IPS-15b (cell line): ENCODE measurements around the gene ACKR2.
"Not testable (repeated sequence)": the region's sequence is repeated elsewhere in the genome, so short reads cannot be mapped to it uniquely, and the experiment has no call there.

ENCODE experiments used
- H3K27me3 ChIP-seq: one replicate; pipeline ENCODE4 v1.6.1; 2013; ENCODE audit warnings: low read length; ENCODE audit not compliant: control insufficient read depth, insufficient read depth
- H3K36me3 ChIP-seq: one replicate; pipeline ENCODE4 v1.6.1; 2013; ENCODE audit warnings: low read length; ENCODE audit not compliant: control insufficient read depth, insufficient read depth
- H3K4me1 ChIP-seq: one replicate; pipeline ENCODE4 v1.6.1; 2013; ENCODE audit warnings: mild to moderate bottlenecking, low read length; ENCODE audit not compliant: control insufficient read depth, insufficient read depth
- H3K4me3 ChIP-seq: one replicate; pipeline ENCODE4 v1.5.1; 2013; ENCODE audit warnings: low read depth, low read length
- H3K9ac ChIP-seq: one replicate; pipeline ENCODE4 v1.6.1; 2013; ENCODE audit warnings: low read depth, mild to moderate bottlenecking, low read length
- H3K9me3 ChIP-seq: one replicate; pipeline ENCODE4 v1.6.1; 2013; ENCODE audit warnings: mild to moderate bottlenecking, low read length; ENCODE audit not compliant: control insufficient read depth, insufficient read depth

Gene ACKR2

GRCh38 chr3:42803414-42804105 lies 5.7 kb upstream of the ACKR2 start:
- Histone ChIP-seq H3K9me3 (no peaks in the 10 kb centered on the region), H3K4me1 (peaks cover 12% of the 10 kb centered on the region), H3K36me3 (no peaks in the 10 kb centered on the region)

DNA sequence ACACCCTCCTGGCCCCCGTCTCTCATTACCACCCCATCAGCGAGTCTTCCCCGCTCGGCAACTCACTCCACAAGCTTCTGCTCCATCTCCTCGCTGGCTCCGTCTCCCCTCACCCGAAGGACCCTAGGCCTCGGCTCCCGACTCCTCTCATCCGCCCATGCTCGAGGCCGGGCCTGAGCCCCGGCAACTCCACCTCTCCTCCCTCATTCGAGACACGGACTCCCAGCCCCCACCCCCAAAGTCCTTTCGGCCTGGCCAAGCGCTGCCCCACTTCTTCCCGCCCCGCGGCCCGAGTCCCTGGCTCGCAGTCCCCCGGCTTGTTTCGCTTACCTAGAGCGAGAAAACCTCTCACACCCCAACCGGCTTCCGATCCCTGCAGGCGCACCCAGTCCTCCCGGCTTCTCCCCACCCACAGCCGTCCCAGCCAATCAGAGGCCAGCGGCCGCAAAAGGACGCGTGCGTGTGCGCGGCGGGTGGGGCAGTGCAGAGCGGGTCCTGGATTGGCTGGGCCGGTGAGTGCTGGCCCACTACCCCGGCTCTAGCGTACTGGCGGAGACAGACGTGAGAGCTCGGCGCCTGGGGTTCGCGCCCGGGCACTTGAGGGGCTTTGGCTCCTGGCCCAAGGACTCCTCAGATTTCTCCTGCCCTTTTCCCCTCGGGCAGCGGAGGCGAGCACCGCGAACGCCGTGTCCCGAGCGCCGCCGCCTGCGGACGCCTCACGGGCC lies 5.0 kb upstream of the ACKR2 start, which contains the start of gene HIGD1A:
Gene HIGD1A (minus strand): TSS at position 385 of the 725 bp plus-strand sequence. CDS start 10,237 bp downstream, outside the sequence.
- H3K4me1 ChIP-seq, result peaks cover 12% of the 10 kb centered on the region
- H3K9ac ChIP-seq, result peak within 1 kb of the TSS; percentile 89

More at GRCh38 chr3:42803414-42804105, 5.7 kb upstream of the ACKR2 start:
- H3K4me3 ChIP-seq, result peak overlapping the region; percentile 94
- peak overlapping the region; percentile 89 for H3K9ac ChIP-seq
- peaks cover 24% of the 10 kb centered on the region for H3K27me3 ChIP-seq

GRCh38 chr3:42804831-42805132 lies 4.5 kb upstream of the ACKR2 start:
- peaks cover 9% of the 10 kb centered on the region for H3K4me1 ChIP-seq
- peaks cover 24% of the 10 kb centered on the region for H3K27me3 ChIP-seq
- H3K36me3 ChIP-seq, result no peaks in the 10 kb centered on the region
- H3K9ac ChIP-seq, result peak overlapping the region; percentile 60
- H3K9me3 ChIP-seq, result no peaks in the 10 kb centered on the region
- peak overlapping the region; percentile 94 for H3K4me3 ChIP-seq

More for the DNA sequence above, 5.0 kb upstream of the ACKR2 start, which contains the start of gene HIGD1A:
- H3K4me3 ChIP-seq, result peak within 1 kb of the TSS; percentile 94
- H3K36me3 ChIP-seq, result no peaks in the 10 kb centered on the region
- H3K9me3 ChIP-seq, result no peaks in the 10 kb centered on the region
- H3K27me3 ChIP-seq, result peaks cover 24% of the 10 kb centered on the region

DNA sequence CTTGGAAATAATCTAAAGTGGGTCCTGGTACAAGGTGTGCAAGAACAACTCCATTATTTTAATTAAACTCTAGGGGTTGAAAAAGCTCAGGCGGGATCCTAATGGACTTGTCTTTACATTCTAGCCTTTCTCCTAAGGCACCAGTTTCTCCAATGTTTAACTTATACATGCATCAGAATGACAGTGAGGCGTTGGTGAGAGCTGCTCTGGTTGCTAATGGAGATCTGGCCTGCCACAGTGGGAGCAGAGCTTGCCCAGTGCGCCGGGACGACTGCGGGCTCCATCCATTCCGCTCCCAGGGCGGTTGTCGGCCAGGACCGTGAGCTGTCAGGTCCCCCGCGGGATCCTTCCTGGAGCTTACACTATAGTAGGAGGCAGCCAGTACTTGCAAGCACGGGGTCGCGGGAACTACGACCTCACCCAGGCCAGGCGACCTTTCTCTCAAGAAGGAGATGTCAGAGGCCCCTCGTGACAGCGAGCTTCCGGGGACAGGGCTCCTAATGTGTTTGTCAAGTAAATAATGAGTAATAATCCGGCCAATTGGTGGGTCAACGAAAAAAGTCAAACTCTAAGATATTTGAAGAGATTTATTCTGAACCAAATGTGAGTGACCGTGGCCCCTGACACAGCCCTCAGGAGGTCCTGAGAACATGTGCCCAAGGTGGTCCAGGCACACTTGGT lies 4.0 kb upstream of the ACKR2 start:
- H3K9me3 ChIP-seq, result no peaks in the 10 kb centered on the region
- H3K36me3 ChIP-seq, result no peaks in the 10 kb centered on the region
- H3K4me3 ChIP-seq, result peak overlapping the region; percentile 94
- peaks cover 8% of the 10 kb centered on the region for H3K4me1 ChIP-seq
- H3K27me3 ChIP-seq, result peaks cover 24% of the 10 kb centered on the region
- no peak overlapping the region for H3K9ac ChIP-seq

DNA sequence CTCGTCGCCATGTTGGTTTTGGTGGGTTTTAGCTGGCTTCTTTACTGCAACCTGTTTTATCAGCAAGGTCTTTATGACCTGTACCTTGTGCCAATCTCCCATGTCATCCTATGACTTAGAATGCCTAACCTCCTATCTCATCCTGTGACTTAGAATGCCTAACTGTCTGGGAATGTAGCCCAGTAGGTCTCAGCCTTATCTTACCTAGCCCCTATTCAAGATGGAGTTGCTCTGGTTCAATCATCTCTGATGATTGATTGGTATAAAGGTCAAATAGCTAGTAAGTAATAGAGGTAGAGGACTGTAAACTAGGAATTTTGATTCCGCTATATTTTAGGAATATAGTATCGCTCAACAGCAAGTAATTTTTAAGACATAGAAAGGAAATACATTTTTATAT lies 1.3 kb upstream of the ACKR2 start:
- Histone ChIP-seq H3K9me3 (no peaks in the 10 kb centered on the region), H3K36me3 (no peaks in the 10 kb centered on the region), H3K9ac (no peak overlapping the region), H3K4me1 (peaks cover 2% of the 10 kb centered on the region), H3K4me3 (no peak overlapping the region), H3K27me3 (peaks cover 24% of the 10 kb centered on the region)

- peaks cover 13% of the 10 kb centered on the region for H3K27me3 ChIP-seq
- H3K9ac ChIP-seq, H3K9me3 ChIP-seq, H3K4me3 ChIP-seq, H3K4me1 ChIP-seq, H3K36me3 ChIP-seq: not testable (repeated sequence)
These were observed 1.5 kb downstream of the ACKR2 start for GRCh38 chr3:42810706-42811105.

- H3K36me3 ChIP-seq, H3K9me3 ChIP-seq, H3K27me3 ChIP-seq, H3K4me3 ChIP-seq, H3K9ac ChIP-seq, H3K4me1 ChIP-seq: not testable (repeated sequence)
These were observed 2.1 kb downstream of the ACKR2 start for GRCh38 chr3:42811118-42811883.

DNA sequence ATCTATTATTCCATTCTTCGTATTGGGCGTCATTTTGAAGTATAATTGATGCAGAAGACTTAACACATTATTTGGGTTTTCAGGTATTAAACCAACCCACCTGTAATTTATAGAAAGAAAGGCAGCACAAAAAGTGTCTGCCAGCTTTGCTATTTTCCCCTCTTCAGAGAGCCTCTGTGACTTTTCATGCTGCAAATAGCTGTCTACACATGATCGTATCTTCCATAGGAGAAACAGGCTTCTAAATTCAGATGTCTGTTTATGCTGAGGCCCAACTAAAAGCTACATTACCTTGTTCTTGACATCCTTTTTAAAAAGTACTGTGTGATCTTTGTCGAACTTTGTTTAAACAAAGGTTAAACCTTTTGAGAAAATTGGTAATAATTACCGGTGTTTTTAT lies 5.0 kb downstream of the ACKR2 start:
- no peaks in the 10 kb centered on the region for H3K4me1 ChIP-seq
- H3K27me3 ChIP-seq, result no peaks in the 10 kb centered on the region

GRCh38 chr3:42814914-42815507 lies 5.8 kb downstream of the ACKR2 start:
- Histone ChIP-seq H3K36me3 (no peaks in the 10 kb centered on the region), H3K4me1 (no peaks in the 10 kb centered on the region), H3K9ac (no peak overlapping the region), H3K27me3 (no peaks in the 10 kb centered on the region), H3K9me3 (no peaks in the 10 kb centered on the region), H3K4me3 (no peak overlapping the region)

More for the DNA sequence above, 5.0 kb downstream of the ACKR2 start:
- H3K4me3 ChIP-seq, result no peak overlapping the region
- H3K36me3 ChIP-seq, result no peaks in the 10 kb centered on the region
- H3K9ac ChIP-seq, result no peak overlapping the region
- no peaks in the 10 kb centered on the region for H3K9me3 ChIP-seq

DNA sequence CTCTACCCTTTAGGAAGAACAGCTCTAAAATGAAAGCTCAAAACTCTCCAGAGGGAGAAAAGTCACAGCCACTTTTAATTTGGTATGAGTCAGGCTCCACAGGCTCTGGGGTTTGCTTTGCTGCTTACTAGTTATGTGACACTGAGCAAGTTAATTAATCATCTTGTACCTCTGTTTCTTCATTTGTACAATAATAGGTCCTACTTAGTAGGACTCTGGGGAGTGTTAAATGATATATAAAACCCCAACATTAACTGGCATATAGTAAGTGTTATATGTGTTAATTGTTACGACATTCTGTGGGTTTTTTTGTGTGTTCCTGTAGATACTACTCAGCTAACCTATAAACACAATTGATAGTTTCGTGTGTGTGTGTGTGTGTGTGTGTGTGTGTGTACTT lies 6.6 kb downstream of the ACKR2 start:
- H3K4me1 ChIP-seq, result no peaks in the 10 kb centered on the region
- H3K9me3 ChIP-seq, result no peaks in the 10 kb centered on the region
- H3K4me3 ChIP-seq, result no peak overlapping the region
- H3K36me3 ChIP-seq, result no peaks in the 10 kb centered on the region
- H3K9ac ChIP-seq, result no peak overlapping the region
- no peaks in the 10 kb centered on the region for H3K27me3 ChIP-seq

DNA sequence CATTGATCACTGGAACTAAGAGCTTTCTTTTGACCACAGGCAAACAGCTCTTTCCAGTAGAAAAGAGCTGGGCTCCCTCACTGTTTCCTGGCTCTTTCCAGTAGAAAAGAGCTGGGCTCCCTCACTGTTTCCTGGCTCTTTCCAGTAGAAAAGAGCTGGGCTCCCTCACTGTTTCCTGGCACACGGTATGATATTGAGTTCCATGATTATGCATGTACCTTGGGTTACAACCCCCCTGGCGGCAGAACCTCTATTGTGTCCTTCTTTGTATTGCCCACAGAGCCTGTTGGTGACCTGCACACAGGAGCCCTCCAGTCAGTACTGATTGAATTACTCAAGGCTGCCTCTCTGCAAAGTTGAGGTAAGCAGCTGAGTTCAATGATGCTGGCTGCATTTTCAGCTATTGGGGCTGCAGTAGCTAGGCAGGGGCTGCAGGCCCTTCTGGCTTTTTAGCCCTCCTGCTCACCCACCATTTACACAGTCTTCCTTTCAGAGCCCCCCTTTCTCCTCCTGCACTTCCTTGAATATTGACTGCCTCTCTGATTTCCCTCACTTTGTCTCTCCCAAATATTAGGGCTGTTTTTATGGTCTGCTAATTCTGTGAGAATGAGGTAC lies 10.2 kb downstream of the ACKR2 start:
- H3K4me1 ChIP-seq, result no peaks in the 10 kb centered on the region
- H3K36me3 ChIP-seq, result no peaks in the 10 kb centered on the region
- H3K27me3 ChIP-seq, result no peaks in the 10 kb centered on the region
- no peaks in the 10 kb centered on the region for H3K9me3 ChIP-seq
- no peak overlapping the region for H3K4me3 ChIP-seq
- no peak overlapping the region for H3K9ac ChIP-seq
